ENCODE results near the gene ANKRD23.
"Not testable (repeated sequence)": the region's sequence is repeated elsewhere in the genome, so short reads cannot be mapped to it uniquely, and the experiment has no call there.

The ANKRD23 gene

DNA sequence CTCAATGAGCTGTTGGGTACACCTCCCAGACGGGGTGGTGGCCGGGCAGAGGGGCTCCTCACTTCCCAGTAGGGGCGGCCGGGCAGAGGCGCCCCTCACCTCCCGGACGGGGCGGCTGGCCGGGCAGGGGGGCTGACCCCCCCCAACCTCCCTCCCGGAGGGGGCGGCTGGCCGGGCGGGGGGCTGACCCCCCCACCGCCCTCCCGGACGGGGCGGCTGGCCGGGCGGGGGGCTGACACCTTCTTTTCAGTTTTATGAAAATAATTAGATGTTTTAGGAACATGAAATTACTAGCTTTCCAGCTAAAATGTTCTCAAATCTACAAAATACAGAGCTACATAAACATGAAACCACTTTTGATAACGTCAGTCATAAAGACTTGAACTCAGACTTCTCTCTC lies 37.9 kb downstream of the ANKRD23 start:
- H3K9ac ChIP-seq (ENCODE audit: low read length); H3K4me1 ChIP-seq (ENCODE audit: control insufficient read depth, low read depth, low read length); H3K23ac ChIP-seq (ENCODE audit: low read length); H3K4me3 ChIP-seq (ENCODE audit: low read length); H3K4ac ChIP-seq (ENCODE audit: low read depth, low read length); H4K8ac ChIP-seq (ENCODE audit: low read depth, low read length); H3K79me2 ChIP-seq (ENCODE audit: control insufficient read depth, insufficient read depth, low read length); H2AK5ac ChIP-seq (ENCODE audit: low read length); H3K27ac ChIP-seq (ENCODE audit: low read depth, low read length); H3K18ac ChIP-seq (ENCODE audit: low read length); H3K56ac ChIP-seq (ENCODE audit: low read length); H2BK120ac ChIP-seq (ENCODE audit: low read depth, low read length); DNase-seq; H3K36me3 ChIP-seq (ENCODE audit: control insufficient read depth, insufficient read depth, low read length); H3K79me1 ChIP-seq (ENCODE audit: low read length); H4K5ac ChIP-seq (ENCODE audit: low read length); H2BK15ac ChIP-seq (replicated peaks; ENCODE audit: low read depth); H3K27me3 ChIP-seq (ENCODE audit: insufficient read depth, low read length, poor library complexity); H3K4me2 ChIP-seq (ENCODE audit: low read length); H2BK5ac ChIP-seq (ENCODE audit: low read length): not testable (repeated sequence)
- no CpG with 5 or more reads among the region's 20 CpGs for WGBS (ENCODE audit: extremely low coverage, insufficient coverage, low lambda C conversion rate)

DNA sequence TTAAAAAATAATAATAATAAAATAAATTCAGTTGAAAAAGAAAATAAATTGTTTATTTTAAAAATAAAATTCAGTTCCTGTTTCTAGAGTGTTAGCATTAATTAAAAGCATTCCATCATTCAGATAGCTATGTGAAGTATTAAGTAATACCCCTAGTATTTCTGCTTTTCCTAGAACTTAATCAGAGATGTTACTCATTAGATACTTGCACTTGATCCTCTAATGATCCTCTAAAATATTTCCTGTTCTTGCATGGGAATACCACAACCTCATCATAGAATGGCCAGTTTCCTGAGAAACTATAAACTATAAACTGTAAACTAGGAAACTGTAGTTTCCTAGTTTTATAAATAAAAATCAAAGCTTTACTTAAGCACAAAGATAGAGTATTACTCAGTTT lies 38.8 kb downstream of the ANKRD23 start:
- Histone ChIP-seq H3K4me2 (ENCODE audit: low read length) (no peak overlapping the region), H3K36me3 (ENCODE audit: control insufficient read depth, insufficient read depth, low read length) (peaks cover 2% of the 10 kb centered on the region), H3K9ac (ENCODE audit: low read length) (no peak overlapping the region), H3K27ac (ENCODE audit: low read depth, low read length) (no peak overlapping the region), H4K8ac (ENCODE audit: low read depth, low read length) (no peak overlapping the region), H3K56ac (ENCODE audit: low read length) (no peak overlapping the region), H4K5ac (ENCODE audit: low read length) (no peak overlapping the region), H3K4me1 (ENCODE audit: control insufficient read depth, low read depth, low read length) (no peaks in the 10 kb centered on the region), H2BK15ac (replicated peaks; ENCODE audit: low read depth) (no peak overlapping the region), H3K4ac (ENCODE audit: low read depth, low read length) (no peak overlapping the region), H2BK5ac (ENCODE audit: low read length) (no peak overlapping the region), H3K18ac (ENCODE audit: low read length) (no peak overlapping the region), H2AK5ac (ENCODE audit: low read length) (no peak overlapping the region), H3K23ac (ENCODE audit: low read length) (no peak overlapping the region), H3K27me3 (ENCODE audit: insufficient read depth, low read length, poor library complexity) (no peaks in the 10 kb centered on the region), H3K4me3 (ENCODE audit: low read length) (no peak overlapping the region), H2BK120ac (ENCODE audit: low read depth, low read length) (no peak overlapping the region), H3K79me1 (ENCODE audit: low read length) (no peaks in the 10 kb centered on the region), H3K79me2 (ENCODE audit: control insufficient read depth, insufficient read depth, low read length) (no peaks in the 10 kb centered on the region)
- no peak for DNase-seq

DNA sequence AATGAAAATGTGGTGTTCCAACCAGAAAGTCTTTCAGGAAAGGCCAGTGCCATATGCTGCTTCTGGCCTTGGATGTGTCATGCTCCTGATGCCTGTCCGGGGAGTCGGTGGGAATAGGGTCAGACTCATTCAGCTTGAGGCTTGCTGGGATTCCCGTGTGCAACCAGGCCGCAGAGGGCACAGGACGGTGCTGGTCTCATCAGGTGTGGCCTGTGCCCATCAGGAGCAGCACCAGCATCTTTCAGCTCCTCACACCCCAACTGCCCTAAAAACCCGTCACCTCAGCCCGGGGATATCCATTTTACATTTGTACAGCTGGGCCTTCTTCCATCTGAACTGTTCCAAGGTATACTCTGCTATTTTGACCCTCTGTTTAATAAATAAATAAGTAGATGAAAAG lies 41.1 kb downstream of the ANKRD23 start:
- Histone ChIP-seq H2BK120ac (ENCODE audit: low read depth, low read length) (no peak overlapping the region), H3K79me2 (ENCODE audit: control insufficient read depth, insufficient read depth, low read length) (no peaks in the 10 kb centered on the region), H3K56ac (ENCODE audit: low read length) (no peak overlapping the region), H3K4me1 (ENCODE audit: control insufficient read depth, low read depth, low read length) (no peaks in the 10 kb centered on the region), H3K9ac (ENCODE audit: low read length) (no peak overlapping the region), H3K23ac (ENCODE audit: low read length) (no peak overlapping the region), H3K36me3 (ENCODE audit: control insufficient read depth, insufficient read depth, low read length) (no peaks in the 10 kb centered on the region), H3K4me2 (ENCODE audit: low read length) (no peak overlapping the region), H4K8ac (ENCODE audit: low read depth, low read length) (no peak overlapping the region), H3K79me1 (ENCODE audit: low read length) (no peaks in the 10 kb centered on the region), H3K27ac (ENCODE audit: low read depth, low read length) (no peak overlapping the region), H3K4ac (ENCODE audit: low read depth, low read length) (no peak overlapping the region), H3K18ac (ENCODE audit: low read length) (no peak overlapping the region), H2BK5ac (ENCODE audit: low read length) (no peak overlapping the region), H3K4me3 (ENCODE audit: low read length) (no peak overlapping the region), H3K27me3 (ENCODE audit: insufficient read depth, low read length, poor library complexity) (no peaks in the 10 kb centered on the region), H4K5ac (ENCODE audit: low read length) (no peak overlapping the region), H2AK5ac (ENCODE audit: low read length) (no peak overlapping the region), H2BK15ac (replicated peaks; ENCODE audit: low read depth) (no peak overlapping the region)
- WGBS (ENCODE audit: extremely low coverage, insufficient coverage, low lambda C conversion rate), result no CpG with 5 or more reads among the region's 7 CpGs
- no peak for DNase-seq

DNA sequence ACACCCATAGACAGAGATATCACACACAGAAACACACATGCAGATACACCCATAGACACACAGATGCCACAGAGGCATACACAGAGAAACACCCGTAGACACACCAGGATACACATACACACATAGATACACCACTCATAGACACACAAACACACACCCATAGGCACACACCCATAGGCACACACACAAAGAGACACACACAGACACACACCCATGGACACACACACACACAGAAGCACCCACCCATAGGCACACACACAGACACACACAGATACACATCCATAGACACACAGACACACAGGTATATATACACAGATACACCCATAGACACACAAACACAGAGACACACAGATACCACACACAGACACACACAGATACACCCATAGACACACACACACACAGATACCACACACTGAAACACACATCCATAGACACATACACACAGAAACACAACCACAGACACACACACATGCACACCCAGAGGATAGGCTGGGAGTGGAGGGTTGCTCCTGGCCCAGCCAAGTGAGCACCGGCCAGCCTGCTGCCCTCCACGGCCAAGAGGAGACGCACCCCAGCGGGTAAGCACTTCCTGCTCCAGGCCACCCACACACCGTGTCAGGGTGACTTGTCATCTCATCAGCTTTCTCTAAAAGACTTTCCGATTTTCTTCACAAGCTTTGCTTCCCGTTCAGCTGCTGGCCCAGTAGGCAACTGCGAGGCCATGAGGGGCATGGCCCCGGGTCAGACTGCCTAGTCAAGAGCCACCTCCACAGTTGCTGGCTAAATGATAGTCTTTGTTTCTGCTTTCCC lies 41.8 kb downstream of the ANKRD23 start:
- Histone ChIP-seq H3K56ac (ENCODE audit: low read length) (no peak overlapping the region), H3K18ac (ENCODE audit: low read length) (no peak overlapping the region), H4K8ac (ENCODE audit: low read depth, low read length) (no peak overlapping the region), H2BK15ac (replicated peaks; ENCODE audit: low read depth) (no peak overlapping the region), H3K4me3 (ENCODE audit: low read length) (no peak overlapping the region), H3K79me2 (ENCODE audit: control insufficient read depth, insufficient read depth, low read length) (no peaks in the 10 kb centered on the region), H4K5ac (ENCODE audit: low read length) (no peak overlapping the region), H3K9ac (ENCODE audit: low read length) (no peak overlapping the region), H3K4me2 (ENCODE audit: low read length) (no peak overlapping the region), H2BK5ac (ENCODE audit: low read length) (no peak overlapping the region), H3K23ac (ENCODE audit: low read length) (no peak overlapping the region), H3K27me3 (ENCODE audit: insufficient read depth, low read length, poor library complexity) (no peaks in the 10 kb centered on the region), H2AK5ac (ENCODE audit: low read length) (no peak overlapping the region), H3K27ac (ENCODE audit: low read depth, low read length) (no peak overlapping the region), H3K36me3 (ENCODE audit: control insufficient read depth, insufficient read depth, low read length) (no peaks in the 10 kb centered on the region), H3K4ac (ENCODE audit: low read depth, low read length) (no peak overlapping the region), H3K79me1 (ENCODE audit: low read length) (no peaks in the 10 kb centered on the region), H2BK120ac (ENCODE audit: low read depth, low read length) (no peak overlapping the region), H3K4me1 (ENCODE audit: control insufficient read depth, low read depth, low read length) (no peaks in the 10 kb centered on the region)
- DNase-seq, result no peak
- no CpG with 5 or more reads among the region's 10 CpGs for WGBS (ENCODE audit: extremely low coverage, insufficient coverage, low lambda C conversion rate)

DNA sequence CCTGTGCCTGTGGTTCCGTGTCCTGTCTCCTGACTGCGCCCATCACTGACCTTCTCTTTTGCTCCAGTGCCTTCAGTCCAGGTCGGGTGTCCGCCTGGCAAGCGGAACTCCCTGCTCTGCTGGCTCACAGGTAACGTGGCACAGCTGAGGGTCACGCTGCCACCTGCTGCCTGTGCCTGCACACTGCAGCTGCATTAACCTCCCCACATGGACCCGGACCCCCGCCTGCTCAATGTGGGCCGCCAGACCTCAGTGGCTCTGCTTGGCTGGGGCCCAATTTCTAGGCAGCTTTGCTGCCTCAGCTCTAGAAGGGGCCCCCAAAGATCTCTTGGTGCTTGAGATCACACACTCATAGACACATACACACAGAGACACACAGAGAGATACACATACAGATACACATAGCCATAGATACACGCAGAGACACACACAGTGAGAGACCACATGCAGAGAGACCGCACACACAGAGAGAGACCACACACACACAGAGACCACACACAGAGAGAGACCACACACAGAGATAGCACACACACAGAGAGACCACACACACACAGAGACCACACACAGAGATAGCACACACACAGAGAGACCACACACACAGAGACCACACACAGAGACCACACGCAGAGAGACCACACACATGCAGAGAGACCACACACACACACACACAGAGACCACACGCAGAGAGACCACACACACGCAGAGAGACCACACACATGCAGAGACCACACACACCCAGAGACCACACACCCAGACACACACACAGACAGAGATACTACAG lies 42.6 kb downstream of the ANKRD23 start:
- Histone ChIP-seq H2AK5ac (ENCODE audit: low read length) (no peak overlapping the region), H3K18ac (ENCODE audit: low read length) (no peak overlapping the region), H3K27ac (ENCODE audit: low read depth, low read length) (no peak overlapping the region), H3K4me3 (ENCODE audit: low read length) (no peak overlapping the region), H3K56ac (ENCODE audit: low read length) (no peak overlapping the region), H3K9ac (ENCODE audit: low read length) (no peak overlapping the region), H4K5ac (ENCODE audit: low read length) (no peak overlapping the region), H3K23ac (ENCODE audit: low read length) (no peak overlapping the region), H3K79me2 (ENCODE audit: control insufficient read depth, insufficient read depth, low read length) (no peaks in the 10 kb centered on the region), H2BK5ac (ENCODE audit: low read length) (no peak overlapping the region), H3K4ac (ENCODE audit: low read depth, low read length) (no peak overlapping the region), H4K8ac (ENCODE audit: low read depth, low read length) (no peak overlapping the region), H3K4me1 (ENCODE audit: control insufficient read depth, low read depth, low read length) (no peaks in the 10 kb centered on the region), H2BK120ac (ENCODE audit: low read depth, low read length) (no peak overlapping the region), H3K4me2 (ENCODE audit: low read length) (no peak overlapping the region), H3K36me3 (ENCODE audit: control insufficient read depth, insufficient read depth, low read length) (no peaks in the 10 kb centered on the region), H2BK15ac (replicated peaks; ENCODE audit: low read depth) (no peak overlapping the region), H3K27me3 (ENCODE audit: insufficient read depth, low read length, poor library complexity) (no peaks in the 10 kb centered on the region), H3K79me1 (ENCODE audit: low read length) (no peaks in the 10 kb centered on the region)
- WGBS (ENCODE audit: extremely low coverage, insufficient coverage, low lambda C conversion rate), result no CpG with 5 or more reads among the region's 15 CpGs
- peak; percentile 70 for DNase-seq
